ENCODE data around the gene MARCHF4. TPM values are rescaled to one million over a fixed set of nuclear protein-coding genes. Genes with fewer than 3 reads are reported as not detected.

MARCHF4 gene
- total and polyA plus RNA-seq, 9 of the 15 experiments (the other 6 are each of a cell fraction or from before 2014, with no cell fraction given) = 0.05 TPM; not detected in 8

- intact Hi-C loops (cut with micrococcal nuclease) = no loop called here
- FAIRE-seq (no peak), ATAC-seq (no peak), DNase-seq (ENCODE audit: extremely low read depth in 1 of 4, low spot score in 3 of 4) (no peak)
- Histone ChIP-seq H3K4me2 (ENCODE audit: insufficient read depth, low read length) (no peak overlapping the region), H3K27ac (ENCODE audit: extremely low read depth, low read depth, low read length) (no peak overlapping the region), H3K4me3 (no peak overlapping the region), H3K9me1 (ENCODE audit: control insufficient read depth, insufficient read depth, low read length) (no peaks in the 10 kb centered on the region), H3K27me3 (ENCODE audit: control insufficient read depth in 2 of 2, insufficient read depth in 2 of 2, low read length in 2 of 2) (no peaks in the 10 kb centered on the region), H3K4me1 (replicated peaks in 1 of 2; ENCODE audit: control insufficient read depth in 2 of 2, insufficient read depth in 2 of 2, low read length in 2 of 2) (peaks cover 9 to 13% of the 10 kb centered on the region in 2 experiments; a peak in 3 of 5 replicates), H3K9me3 (replicated peaks; ENCODE audit: control insufficient read depth, insufficient read depth, low read depth, low read length) (no peaks in the 10 kb centered on the region), H3K79me2 (ENCODE audit: control insufficient read depth, insufficient read depth, low read length) (no peaks in the 10 kb centered on the region), H2AFZ (ENCODE audit: low read depth, low read length) (no peak overlapping the region), H4K20me1 (replicated peaks; ENCODE audit: control insufficient read depth, insufficient read depth, low read length) (no peaks in the 10 kb centered on the region), H3K36me3 (ENCODE audit: control insufficient read depth, insufficient read depth, low read length) (no peaks in the 10 kb centered on the region), H3K9ac (ENCODE audit: insufficient read depth in 1 of 2, low read depth in 2 of 2, low read length in 2 of 2) (no peak overlapping the region)
- ChIA-PET CTCF (ENCODE audit: low intra/inter-chr PET ratio) (no interaction called here), POLR2A (no interaction called here)
- BruUV-seq (replicated peaks) = no TSS peak
- WGBS (ENCODE audit: insufficient coverage, low coverage, missing lambda C conversion rate) = 55% methylated on average over 6 of the region's 6 CpGs
- in situ Hi-C loops (cut with MboI) = no loop called here
- TF ChIP-seq ELK1 (CRISPR knock-in tag; IDR thresholded peaks at IDR 0.05) (no peak), DEAF1 (CRISPR knock-in tag; IDR thresholded peaks at IDR 0.05) (no peak), SRF (CRISPR knock-in tag; IDR thresholded peaks at IDR 0.05) (no peak), NRF1 (conservative IDR thresholded peaks at IDR 0.05 in 1 of 2, IDR thresholded peaks at IDR 0.05 in 1 of 2) (no peak), ZNF79 (CRISPR knock-in tag; IDR thresholded peaks at IDR 0.05; ENCODE audit: low read depth) (no peak), HDAC3 (IDR thresholded peaks at IDR 0.05; ENCODE audit: borderline replicate concordance, partially characterized antibody) (no peak), KDM2B (CRISPR knock-in tag; IDR thresholded peaks at IDR 0.05) (no peak), PURB (CRISPR knock-in tag; IDR thresholded peaks at IDR 0.05; ENCODE audit: low read depth) (no peak), YY1 (IDR thresholded peaks at IDR 0.05; ENCODE audit: borderline replicate concordance in 1 of 3, control insufficient read depth in 1 of 3, extremely low read depth in 1 of 3, insufficient read depth in 3 of 3, insufficient read length in 1 of 3, insufficient replicate concordance in 2 of 3, low read depth in 1 of 3, low read length in 2 of 3) (no peak), PYGO2 (tag; IDR thresholded peaks at IDR 0.05) (no peak), BRCA1 (IDR thresholded peaks at IDR 0.05) (no peak), BRCA1 (CRISPR knock-in tag; IDR thresholded peaks at IDR 0.05) (no peak), SUPT5H (IDR thresholded peaks at IDR 0.05) (no peak), ZNF444 (CRISPR knock-in tag; IDR thresholded peaks at IDR 0.05) (no peak), ZNF253 (CRISPR knock-in tag; conservative IDR thresholded peaks at IDR 0.05) (no peak), KLF1 (tag; IDR thresholded peaks at IDR 0.05) (no peak)
- TF ChIP-seq, protein P1, sequence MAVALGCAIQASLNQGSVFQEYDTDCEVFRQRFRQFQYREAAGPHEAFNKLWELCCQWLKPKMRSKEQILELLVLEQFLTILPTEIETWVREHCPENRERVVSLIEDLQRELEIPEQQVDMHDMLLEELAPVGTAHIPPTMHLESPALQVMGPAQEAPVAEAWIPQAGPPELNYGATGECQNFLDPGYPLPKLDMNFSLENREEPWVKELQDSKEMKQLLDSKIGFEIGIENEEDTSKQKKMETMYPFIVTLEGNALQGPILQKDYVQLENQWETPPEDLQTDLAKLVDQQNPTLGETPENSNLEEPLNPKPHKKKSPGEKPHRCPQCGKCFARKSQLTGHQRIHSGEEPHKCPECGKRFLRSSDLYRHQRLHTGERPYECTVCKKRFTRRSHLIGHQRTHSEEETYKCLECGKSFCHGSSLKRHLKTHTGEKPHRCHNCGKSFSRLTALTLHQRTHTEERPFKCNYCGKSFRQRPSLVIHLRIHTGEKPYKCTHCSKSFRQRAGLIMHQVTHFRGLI (CRISPR knock-in tag; IDR thresholded peaks at IDR 0.05) = no peak
- TF ChIP-seq, protein P2, sequence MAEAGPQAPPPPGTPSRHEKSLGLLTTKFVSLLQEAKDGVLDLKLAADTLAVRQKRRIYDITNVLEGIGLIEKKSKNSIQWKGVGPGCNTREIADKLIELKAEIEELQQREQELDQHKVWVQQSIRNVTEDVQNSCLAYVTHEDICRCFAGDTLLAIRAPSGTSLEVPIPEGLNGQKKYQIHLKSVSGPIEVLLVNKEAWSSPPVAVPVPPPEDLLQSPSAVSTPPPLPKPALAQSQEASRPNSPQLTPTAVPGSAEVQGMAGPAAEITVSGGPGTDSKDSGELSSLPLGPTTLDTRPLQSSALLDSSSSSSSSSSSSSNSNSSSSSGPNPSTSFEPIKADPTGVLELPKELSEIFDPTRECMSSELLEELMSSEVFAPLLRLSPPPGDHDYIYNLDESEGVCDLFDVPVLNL (CRISPR knock-in tag; IDR thresholded peaks at IDR 0.05; ENCODE audit: low read depth) = no peak
Measured at GRCh38 chr2:216392018-216392562, 19.8 kb upstream of the MARCHF4 start.

All from K562 (cell line).